T1000 (cell line): ENCODE results near the gene BAIAP2.
"Not testable (repeated sequence)": the region's sequence is repeated elsewhere in the genome, so short reads cannot be mapped to it uniquely, and the experiment has no call there.

Experiments used
- DNase-seq: peaks from one replicate; lab custom pipeline; 2025; ENCODE audit warnings: mixed read lengths; lab: John Stamatoyannopoulos, UW

The BAIAP2 gene

GRCh38 chr17:81140695-81141094 lies 105.7 kb downstream of the BAIAP2 start:
- DNase-seq = no peak

GRCh38 chr17:81142301-81143199 lies 107.6 kb downstream of the BAIAP2 start:
- peak; percentile 26 for DNase-seq

- DNase-seq = no peak
Measured at GRCh38 chr17:81143200-81143527, 108.2 kb downstream of the BAIAP2 start.

- no peak for DNase-seq
Measured at GRCh38 chr17:81143717-81144422, 108.9 kb downstream of the BAIAP2 start.

GRCh38 chr17:81144423-81144781 lies 109.5 kb downstream of the BAIAP2 start:
- no peak for DNase-seq

GRCh38 chr17:81146208-81146607 lies 111.3 kb downstream of the BAIAP2 start:
- DNase-seq = not testable (repeated sequence)

GRCh38 chr17:81147701-81148100 lies 112.8 kb downstream of the BAIAP2 start:
- no peak for DNase-seq

- no peak for DNase-seq
Measured at GRCh38 chr17:81148571-81148970, 113.6 kb downstream of the BAIAP2 start.

GRCh38 chr17:81148986-81149533 lies 114.1 kb downstream of the BAIAP2 start:
- DNase-seq = no peak

GRCh38 chr17:81150377-81151077 lies 115.6 kb downstream of the BAIAP2 start:
- DNase-seq = no peak

GRCh38 chr17:81151278-81151677 lies 116.3 kb downstream of the BAIAP2 start:
- DNase-seq = no peak

- no peak for DNase-seq
Measured at GRCh38 chr17:81152288-81152828, 117.4 kb downstream of the BAIAP2 start.

GRCh38 chr17:81153340-81153803 lies 118.4 kb downstream of the BAIAP2 start:
- peak; percentile 15 for DNase-seq

- DNase-seq = not testable (repeated sequence)
Measured at GRCh38 chr17:81154016-81154415, 119.1 kb downstream of the BAIAP2 start.

- no peak for DNase-seq
Measured at GRCh38 chr17:81154961-81155360, 120.0 kb downstream of the BAIAP2 start.

- no peak for DNase-seq
Measured at GRCh38 chr17:81156866-81157805, 122.2 kb downstream of the BAIAP2 start.

- no peak for DNase-seq
Measured at GRCh38 chr17:81157848-81158687, 123.1 kb downstream of the BAIAP2 start.

GRCh38 chr17:81158688-81159590 lies 124.0 kb downstream of the BAIAP2 start:
- DNase-seq = no peak
